GM19438 (cell line): ENCODE data around the gene ATP4A.

Experiments used
- ATAC-seq: cut with Tn5 transposase; IDR thresholded peaks from one replicate; pipeline ENCODE4 v1.9.1; 2021; ENCODE audit warnings: low read depth; ENCODE audit not compliant: unreplicated experiment

Gene ATP4A

GRCh38 chr19:35566738-35567137 lies 3.3 kb upstream of the ATP4A start:
- ATAC-seq, result no peak

- ATAC-seq, result no peak
These were observed 1.8 kb upstream of the ATP4A start for GRCh38 chr19:35565016-35565856.

- ATAC-seq, result no peak
These were observed 682 bp downstream of the ATP4A start for GRCh38 chr19:35562776-35563175.

GRCh38 chr19:35562336-35562735 lies 1.1 kb downstream of the ATP4A start:
- no peak for ATAC-seq

- no peak for ATAC-seq
These were observed 2.0 kb downstream of the ATP4A start for GRCh38 chr19:35561436-35561835.

- no peak for ATAC-seq
These were observed 2.8 kb downstream of the ATP4A start for GRCh38 chr19:35560677-35561076.

GRCh38 chr19:35560271-35560670 lies 3.2 kb downstream of the ATP4A start:
- no peak for ATAC-seq

- no peak for ATAC-seq
These were observed 3.7 kb downstream of the ATP4A start for GRCh38 chr19:35559781-35560180.

GRCh38 chr19:35559281-35559659 lies 4.2 kb downstream of the ATP4A start:
- ATAC-seq, result peak; percentile 76

GRCh38 chr19:35558400-35559280 lies 4.8 kb downstream of the ATP4A start:
- no peak for ATAC-seq

GRCh38 chr19:35557539-35558399 lies 5.7 kb downstream of the ATP4A start:
- ATAC-seq, result no peak

- ATAC-seq, result no peak
These were observed 6.5 kb downstream of the ATP4A start for GRCh38 chr19:35556846-35557538.

GRCh38 chr19:35556025-35556590 lies 7.3 kb downstream of the ATP4A start:
- ATAC-seq, result no peak

GRCh38 chr19:35555301-35556005 lies 8.0 kb downstream of the ATP4A start:
- ATAC-seq, result no peak

- no peak for ATAC-seq
These were observed 9.4 kb downstream of the ATP4A start for GRCh38 chr19:35554076-35554475.

- no peak for ATAC-seq
These were observed 10.0 kb downstream of the ATP4A start for GRCh38 chr19:35553385-35554000.

- no peak for ATAC-seq
These were observed 10.7 kb downstream of the ATP4A start for GRCh38 chr19:35552534-35553384.
